ENCODE data around the gene RNF225. TPM values are rescaled to one million over a fixed set of nuclear protein-coding genes. Genes with fewer than 3 reads are reported as not detected.

RNF225 gene
- total and polyA plus RNA-seq, 2 of the 13 experiments (the other 11 are each of a cell fraction or from before 2014, with no cell fraction given) = not detected

DNA sequence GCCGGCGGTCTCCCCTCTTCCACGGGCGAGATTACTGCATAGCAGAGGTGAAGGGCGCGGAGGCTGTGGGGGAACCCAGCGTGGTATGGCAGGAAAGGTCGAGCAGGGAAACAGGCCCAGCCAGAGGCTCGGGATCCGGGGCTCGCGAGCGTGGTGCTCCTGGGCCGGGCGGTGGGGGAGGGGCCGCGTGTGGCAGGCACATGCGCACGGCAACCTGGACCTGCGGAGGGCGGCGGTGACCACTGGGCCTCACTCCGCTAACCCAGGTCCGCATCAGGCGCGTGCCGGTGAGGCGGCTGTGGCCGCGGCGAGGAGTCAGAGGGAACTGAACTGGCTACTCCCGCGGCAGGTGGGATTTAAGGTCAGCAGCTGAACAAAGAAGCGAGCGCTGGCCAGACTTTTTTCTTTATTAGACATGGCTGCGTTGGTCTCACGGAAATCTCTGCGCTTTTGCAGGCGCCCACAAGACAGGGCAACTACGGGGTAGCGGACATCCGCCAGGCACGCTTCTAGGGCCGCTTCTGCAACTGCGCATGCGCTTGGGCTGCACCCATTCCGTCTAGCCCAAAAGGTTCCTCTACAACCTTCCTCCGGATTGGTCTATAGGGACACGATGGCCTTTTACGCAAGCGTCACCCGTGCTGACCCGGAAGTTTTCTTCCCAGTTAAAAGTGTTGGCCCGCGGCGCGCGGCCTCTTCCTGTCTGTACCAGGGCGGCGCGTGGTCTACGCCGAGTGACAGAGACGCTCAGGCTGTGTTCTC, 8.7 kb upstream of the RNF225 start, which contains the start of gene RPS5 (continued):
- TF ChIP-seq, protein P1, sequence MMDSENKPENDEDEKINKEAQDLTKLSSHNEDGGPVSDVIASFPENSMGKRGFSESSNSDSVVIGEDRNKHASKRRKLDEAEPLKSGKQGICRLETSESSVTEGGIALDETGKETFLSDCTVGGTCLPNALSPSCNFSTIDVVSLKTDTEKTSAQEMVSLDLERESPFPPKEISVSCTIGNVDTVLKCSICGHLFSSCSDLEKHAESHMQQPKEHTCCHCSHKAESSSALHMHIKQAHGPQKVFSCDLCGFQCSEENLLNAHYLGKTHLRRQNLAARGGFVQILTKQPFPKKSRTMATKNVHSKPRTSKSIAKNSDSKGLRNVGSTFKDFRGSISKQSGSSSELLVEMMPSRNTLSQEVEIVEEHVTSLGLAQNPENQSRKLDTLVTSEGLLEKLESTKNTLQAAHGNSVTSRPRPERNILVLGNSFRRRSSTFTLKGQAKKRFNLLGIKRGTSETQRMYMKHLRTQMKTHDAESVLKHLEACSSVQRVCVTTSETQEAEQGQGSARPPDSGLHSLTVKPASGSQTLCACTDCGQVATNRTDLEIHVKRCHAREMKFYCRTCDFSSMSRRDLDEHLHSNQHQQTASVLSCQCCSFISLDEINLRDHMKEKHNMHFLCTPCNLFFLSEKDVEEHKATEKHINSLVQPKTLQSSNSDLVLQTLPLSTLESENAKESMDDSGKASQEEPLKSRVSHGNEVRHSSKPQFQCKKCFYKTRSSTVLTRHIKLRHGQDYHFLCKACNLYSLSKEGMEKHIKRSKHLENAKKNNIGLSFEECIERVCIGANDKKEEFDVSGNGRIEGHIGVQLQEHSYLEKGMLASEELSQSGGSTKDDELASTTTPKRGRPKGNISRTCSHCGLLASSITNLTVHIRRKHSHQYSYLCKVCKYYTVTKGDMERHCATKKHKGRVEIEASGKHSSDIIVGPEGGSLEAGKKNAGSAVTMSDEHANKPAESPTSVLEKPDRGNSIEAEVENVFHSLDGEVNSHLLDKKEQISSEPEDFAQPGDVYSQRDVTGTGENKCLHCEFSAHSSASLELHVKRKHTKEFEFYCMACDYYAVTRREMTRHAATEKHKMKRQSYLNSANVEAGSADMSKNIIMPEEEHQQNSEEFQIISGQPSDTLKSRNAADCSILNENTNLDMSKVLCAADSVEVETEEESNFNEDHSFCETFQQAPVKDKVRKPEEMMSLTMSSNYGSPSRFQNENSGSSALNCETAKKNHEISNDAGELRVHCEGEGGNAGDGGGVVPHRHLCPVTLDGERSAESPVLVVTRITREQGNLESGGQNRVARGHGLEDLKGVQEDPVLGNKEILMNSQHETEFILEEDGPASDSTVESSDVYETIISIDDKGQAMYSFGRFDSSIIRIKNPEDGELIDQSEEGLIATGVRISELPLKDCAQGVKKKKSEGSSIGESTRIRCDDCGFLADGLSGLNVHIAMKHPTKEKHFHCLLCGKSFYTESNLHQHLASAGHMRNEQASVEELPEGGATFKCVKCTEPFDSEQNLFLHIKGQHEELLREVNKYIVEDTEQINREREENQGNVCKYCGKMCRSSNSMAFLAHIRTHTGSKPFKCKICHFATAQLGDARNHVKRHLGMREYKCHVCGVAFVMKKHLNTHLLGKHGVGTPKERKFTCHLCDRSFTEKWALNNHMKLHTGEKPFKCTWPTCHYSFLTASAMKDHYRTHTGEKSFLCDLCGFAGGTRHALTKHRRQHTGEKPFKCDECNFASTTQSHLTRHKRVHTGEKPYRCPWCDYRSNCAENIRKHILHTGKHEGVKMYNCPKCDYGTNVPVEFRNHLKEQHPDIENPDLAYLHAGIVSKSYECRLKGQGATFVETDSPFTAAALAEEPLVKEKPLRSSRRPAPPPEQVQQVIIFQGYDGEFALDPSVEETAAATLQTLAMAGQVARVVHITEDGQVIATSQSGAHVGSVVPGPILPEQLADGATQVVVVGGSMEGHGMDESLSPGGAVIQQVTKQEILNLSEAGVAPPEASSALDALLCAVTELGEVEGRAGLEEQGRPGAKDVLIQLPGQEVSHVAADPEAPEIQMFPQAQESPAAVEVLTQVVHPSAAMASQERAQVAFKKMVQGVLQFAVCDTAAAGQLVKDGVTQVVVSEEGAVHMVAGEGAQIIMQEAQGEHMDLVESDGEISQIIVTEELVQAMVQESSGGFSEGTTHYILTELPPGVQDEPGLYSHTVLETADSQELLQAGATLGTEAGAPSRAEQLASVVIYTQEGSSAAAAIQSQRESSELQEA (CRISPR knock-in tag; IDR thresholded peaks at IDR 0.05; ENCODE audit: not compliant biosample characterization) = peak; percentile 87
- TF ChIP-seq MAFF (IDR thresholded peaks at IDR 0.05; ENCODE audit: low read depth, low read length) = peak; percentile 22; the same call in 1 of the 2 replicates
- no peak for TF ChIP-seq ZNF30 (CRISPR knock-in tag; IDR thresholded peaks at IDR 0.05)
- TF ChIP-seq ZNF557 (CRISPR knock-in tag; IDR thresholded peaks at IDR 0.05) = peak; percentile 23; the same call in 1 of the 2 replicates
- no peak for TF ChIP-seq GTF3A (CRISPR knock-in tag; conservative IDR thresholded peaks at IDR 0.05)
- no peak for TF ChIP-seq SOX6 (IDR thresholded peaks at IDR 0.05)
- TF ChIP-seq SOX6 (CRISPR knock-in tag; IDR thresholded peaks at IDR 0.05) = peak; percentile 46
- peak; percentile 69 for TF ChIP-seq CHD2 (IDR thresholded peaks at IDR 0.05; ENCODE audit: low read depth, low read length)
- TF ChIP-seq ZNF607 (CRISPR knock-in tag; IDR thresholded peaks at IDR 0.05; ENCODE audit: borderline replicate concordance) = peak; percentile 71
- TF ChIP-seq, protein P2, sequence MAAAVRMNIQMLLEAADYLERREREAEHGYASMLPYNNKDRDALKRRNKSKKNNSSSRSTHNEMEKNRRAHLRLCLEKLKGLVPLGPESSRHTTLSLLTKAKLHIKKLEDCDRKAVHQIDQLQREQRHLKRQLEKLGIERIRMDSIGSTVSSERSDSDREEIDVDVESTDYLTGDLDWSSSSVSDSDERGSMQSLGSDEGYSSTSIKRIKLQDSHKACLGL (CRISPR knock-in tag; IDR thresholded peaks at IDR 0.05) = peak; percentile 81
- 0 out of 2 replicates have a peak, but pooled peaks have one; percentile 62 for TF ChIP-seq CBX5 (CRISPR knock-in tag; IDR thresholded peaks at IDR 0.05; ENCODE audit: borderline replicate concordance)
- peak; percentile 84; the same call in 1 of the 2 replicates for TF ChIP-seq HOXA9 (CRISPR knock-in tag; IDR thresholded peaks at IDR 0.05; ENCODE audit: borderline replicate concordance)
- TF ChIP-seq TBX2 (CRISPR knock-in tag; IDR thresholded peaks at IDR 0.05; ENCODE audit: borderline replicate concordance) = peak; percentile 60
- TF ChIP-seq, protein P3, sequence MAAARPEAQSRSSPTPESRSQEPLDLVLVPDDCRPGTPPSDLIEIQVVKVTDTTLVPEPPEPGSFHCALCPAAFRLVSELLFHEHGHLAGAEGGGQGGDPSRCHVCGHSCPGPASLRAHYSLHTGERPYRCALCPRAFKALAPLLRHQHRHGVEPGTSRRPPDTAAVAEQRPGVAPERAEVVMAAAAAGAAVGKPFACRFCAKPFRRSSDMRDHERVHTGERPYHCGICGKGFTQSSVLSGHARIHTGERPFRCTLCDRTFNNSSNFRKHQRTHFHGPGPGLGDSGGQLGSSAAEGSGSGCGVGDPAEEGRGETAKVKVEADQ (CRISPR knock-in tag; IDR thresholded peaks at IDR 0.05; ENCODE audit: borderline replicate concordance) = 0 out of 2 replicates have a peak, but pooled peaks have one; percentile 22
- TF ChIP-seq, protein P4, sequence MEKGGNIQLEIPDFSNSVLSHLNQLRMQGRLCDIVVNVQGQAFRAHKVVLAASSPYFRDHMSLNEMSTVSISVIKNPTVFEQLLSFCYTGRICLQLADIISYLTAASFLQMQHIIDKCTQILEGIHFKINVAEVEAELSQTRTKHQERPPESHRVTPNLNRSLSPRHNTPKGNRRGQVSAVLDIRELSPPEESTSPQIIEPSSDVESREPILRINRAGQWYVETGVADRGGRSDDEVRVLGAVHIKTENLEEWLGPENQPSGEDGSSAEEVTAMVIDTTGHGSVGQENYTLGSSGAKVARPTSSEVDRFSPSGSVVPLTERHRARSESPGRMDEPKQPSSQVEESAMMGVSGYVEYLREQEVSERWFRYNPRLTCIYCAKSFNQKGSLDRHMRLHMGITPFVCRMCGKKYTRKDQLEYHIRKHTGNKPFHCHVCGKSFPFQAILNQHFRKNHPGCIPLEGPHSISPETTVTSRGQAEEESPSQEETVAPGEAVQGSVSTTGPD (CRISPR knock-in tag; IDR thresholded peaks at IDR 0.05) = no peak
- no peak; the same call in 1 of the 2 replicates for TF ChIP-seq ZNF44 (CRISPR knock-in tag; IDR thresholded peaks at IDR 0.05)
- no peak for TF ChIP-seq ZSCAN22 (CRISPR knock-in tag; IDR thresholded peaks at IDR 0.05)
